GM21786 (cell line): ENCODE measurements around the gene NEK8.
A peak's percentile ranks its signal among the peaks of the same experiment; 100 is the strongest.

ENCODE experiments used
- ATAC-seq: cut with Tn5 transposase; IDR thresholded peaks from one replicate; pipeline ENCODE4 v1.9.1; 2021; ENCODE audit not compliant: unreplicated experiment

NEK8 gene

GRCh38 chr17:28744104-28744971, 15.8 kb downstream of the NEK8 start:
- no peak for ATAC-seq

DNA sequence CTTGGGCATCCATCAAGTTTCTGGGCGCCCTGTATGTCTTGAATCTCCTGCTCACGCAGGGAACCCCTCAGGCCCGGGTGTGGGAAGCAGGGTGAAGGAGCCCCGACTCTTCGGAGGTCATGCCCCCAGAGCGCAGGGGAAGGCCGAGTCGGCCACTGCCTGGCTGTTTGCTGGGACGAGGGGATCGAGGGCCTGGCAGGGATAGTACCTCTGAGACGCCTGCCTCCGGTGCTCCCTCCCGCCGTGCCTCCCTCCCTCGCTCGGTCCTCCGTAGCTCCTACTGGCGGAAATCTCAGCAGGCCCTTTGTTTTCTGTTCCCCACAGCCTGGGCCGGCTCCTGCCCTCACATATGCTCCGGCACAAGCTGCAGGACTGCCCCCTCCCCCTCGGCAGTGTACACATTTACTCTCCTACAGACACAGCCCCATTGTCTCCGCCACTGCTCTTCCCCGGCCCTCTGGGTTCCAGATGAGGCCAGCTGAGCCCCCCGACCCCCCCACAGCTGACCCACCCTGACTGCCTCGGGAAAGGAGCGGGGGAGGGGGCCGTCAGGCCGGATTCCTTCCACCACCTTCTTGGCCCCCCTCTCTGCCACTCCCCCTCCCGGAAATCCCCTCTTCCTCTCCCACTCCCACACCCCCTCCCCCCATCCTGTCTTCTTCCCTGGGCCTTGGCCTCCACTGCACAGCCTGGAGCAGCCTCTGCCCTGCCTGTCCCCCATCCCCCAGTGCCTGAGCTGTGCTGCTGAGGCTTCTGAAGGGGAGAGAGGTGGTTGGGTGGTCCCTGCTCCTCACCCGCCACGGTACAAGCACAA, 16.6 kb downstream of the NEK8 start:
- ATAC-seq = no peak

- ATAC-seq = no peak
Measured at GRCh38 chr17:28745786-28746411, 17.3 kb downstream of the NEK8 start.

DNA sequence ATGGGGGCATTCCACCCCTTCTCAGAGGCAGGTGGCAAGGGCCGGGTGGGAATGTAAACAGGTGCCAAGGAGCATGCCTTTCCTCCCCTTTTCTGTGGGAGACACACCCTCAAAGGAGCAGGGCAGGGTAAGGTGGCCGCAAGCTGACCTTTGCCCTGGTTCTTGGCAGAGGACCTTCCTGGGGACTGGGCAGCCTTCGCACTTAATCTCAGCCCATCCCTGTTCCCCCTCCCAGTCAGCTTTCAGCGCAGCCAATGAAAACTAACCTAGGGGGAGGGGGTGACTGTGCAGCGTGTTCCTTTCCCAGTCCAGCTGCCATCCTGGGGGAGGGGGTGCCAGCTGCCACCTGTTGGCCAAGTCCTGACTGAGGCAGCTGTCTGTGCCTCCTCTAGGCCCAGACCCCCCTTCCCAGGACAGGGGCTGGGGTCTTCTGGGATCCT, 18.0 kb downstream of the NEK8 start:
- no peak for ATAC-seq

- ATAC-seq = no peak
Measured at GRCh38 chr17:28747051-28747691, 18.6 kb downstream of the NEK8 start.

DNA sequence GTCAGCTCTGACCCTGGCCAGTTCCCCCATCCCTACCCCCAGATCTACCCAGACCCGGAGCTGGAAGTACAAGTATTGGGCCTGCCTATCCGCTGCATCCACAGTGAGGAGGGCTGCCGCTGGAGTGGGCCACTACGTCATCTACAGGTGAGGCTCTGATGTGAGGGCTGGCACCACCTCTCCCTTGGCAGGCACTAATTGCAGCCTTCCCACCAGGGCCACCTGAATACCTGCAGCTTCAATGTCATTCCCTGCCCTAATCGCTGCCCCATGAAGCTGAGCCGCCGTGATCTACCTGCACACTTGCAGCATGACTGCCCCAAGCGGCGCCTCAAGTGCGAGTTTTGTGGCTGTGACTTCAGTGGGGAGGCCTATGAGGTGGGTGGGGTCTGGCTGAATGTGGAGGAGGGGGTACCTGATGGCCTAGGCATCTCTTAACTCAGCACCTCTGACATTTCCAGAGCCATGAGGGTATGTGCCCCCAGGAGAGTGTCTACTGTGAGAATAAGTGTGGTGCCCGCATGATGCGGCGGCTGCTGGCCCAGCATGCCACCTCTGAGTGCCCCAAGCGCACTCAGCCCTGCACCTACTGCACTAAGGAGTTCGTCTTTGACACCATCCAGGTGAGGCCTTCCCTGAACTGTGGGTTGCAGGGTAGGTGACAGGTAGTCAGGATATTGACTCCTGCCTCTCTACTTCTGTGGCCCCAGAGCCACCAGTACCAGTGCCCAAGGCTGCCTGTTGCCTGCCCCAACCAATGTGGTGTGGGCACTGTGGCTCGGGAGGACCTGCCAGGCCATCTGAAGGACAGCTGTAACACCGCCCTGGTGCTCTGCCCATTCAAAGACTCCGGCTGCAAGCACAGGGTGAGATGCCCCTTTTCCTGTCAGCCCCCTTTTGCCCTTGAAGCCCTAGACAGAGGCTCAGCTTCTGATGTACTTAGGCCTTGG, 19.5 kb downstream of the NEK8 start:
- ATAC-seq = no peak

- ATAC-seq = no peak
Measured at GRCh38 chr17:28748852-28749515, 20.4 kb downstream of the NEK8 start.

GRCh38 chr17:28749516-28750177, 21.1 kb downstream of the NEK8 start:
- ATAC-seq = no peak

DNA sequence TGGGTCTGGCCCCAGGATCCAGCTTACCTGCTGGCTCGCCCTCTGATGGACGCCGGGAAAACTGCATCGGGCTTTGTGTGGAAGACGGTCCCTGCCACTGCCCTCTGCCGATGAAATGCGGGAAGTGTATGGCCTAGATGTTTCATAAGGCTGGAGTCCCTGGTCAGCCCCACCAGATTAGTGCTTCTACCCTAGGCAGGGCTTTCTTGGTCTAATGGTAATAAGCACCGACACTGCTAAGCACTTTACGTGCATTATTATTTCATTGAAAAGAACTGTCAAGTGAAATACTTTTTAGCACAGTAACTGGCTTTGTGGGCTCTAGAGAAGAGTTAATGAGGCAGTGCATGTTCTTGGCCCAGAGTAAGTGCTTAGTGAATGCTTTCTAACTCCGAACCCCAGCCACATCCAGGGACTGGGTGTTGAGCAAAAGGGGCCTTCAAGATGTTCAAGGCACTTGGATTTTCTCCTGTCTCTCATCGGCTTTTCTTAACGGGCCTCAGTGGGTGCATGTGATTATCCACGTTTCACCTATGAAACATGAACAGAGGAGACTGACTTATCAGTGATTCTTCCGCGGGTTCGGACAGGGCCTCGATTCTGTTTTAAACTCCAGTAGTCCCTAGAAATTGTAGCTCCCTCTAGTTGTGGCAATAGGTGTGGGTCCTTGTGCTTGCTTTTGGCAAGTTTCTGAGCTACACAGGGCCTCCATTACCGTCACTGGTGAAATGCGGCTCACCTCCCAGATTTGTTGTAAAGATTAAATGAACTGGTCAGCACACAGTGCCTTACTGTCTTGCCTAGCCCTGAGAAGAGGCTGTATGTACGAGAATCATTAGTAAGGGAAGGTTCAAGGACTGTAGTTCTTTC, 21.8 kb downstream of the NEK8 start:
- ATAC-seq = peak; percentile 78

GRCh38 chr17:28751600-28752366, 23.2 kb downstream of the NEK8 start:
- ATAC-seq = no peak

- ATAC-seq = no peak
Measured at GRCh38 chr17:28755486-28755885, 26.9 kb downstream of the NEK8 start.

GRCh38 chr17:28756049-28756804, 27.6 kb downstream of the NEK8 start:
- no peak for ATAC-seq

- ATAC-seq = no peak
Measured at GRCh38 chr17:28758411-28759121, 30.0 kb downstream of the NEK8 start.

GRCh38 chr17:28759256-28759865, 30.8 kb downstream of the NEK8 start:
- no peak for ATAC-seq
